Activated T-helper 1 cell treated with anti-CD3 and anti-CD28 coated beads, Interleukin-12 subunit alpha, Interleukin-12 subunit beta, Interleukin-2, Interleukin-4 antibody, amounts not matched to agents 30 ng/mL and 10 ng/mL and 1 ng/mL, durations not matched to agents 14 hours and 24 hours and 36 hours (primary cell): ENCODE data around the gene TMEM94. TPM values are rescaled to one million over a fixed set of nuclear protein-coding genes. Genes with fewer than 3 reads are reported as not detected.

Experiments
- DNase-seq: peaks from one replicate; pipeline ENCODE4 v3.0.0; 2021; ENCODE audit warnings: low spot score
- H3K27ac Mint-ChIP-seq: one replicate; pipeline ENCODE4 v1.8.0; 2021; ENCODE audit warnings: mild to moderate bottlenecking, mixed read lengths
- H3K27me3 Mint-ChIP-seq: one replicate; pipeline ENCODE4 v1.8.0; 2022; ENCODE audit warnings: mild to moderate bottlenecking, moderate library complexity, mixed read lengths; ENCODE audit not compliant: insufficient read depth
- H3K36me3 Mint-ChIP-seq: one replicate; pipeline ENCODE4 v1.8.0; 2021; ENCODE audit warnings: low read depth, mixed read lengths
- H3K4me1 Mint-ChIP-seq: one replicate; pipeline ENCODE4 v1.8.0; 2021; ENCODE audit warnings: low read depth, mixed read lengths
- H3K4me3 Mint-ChIP-seq: one replicate; pipeline ENCODE4 v1.8.0; 2021; ENCODE audit warnings: mild to moderate bottlenecking, moderate library complexity, mixed read lengths
- H3K9me3 Mint-ChIP-seq: one replicate; pipeline ENCODE4 v1.8.0; 2021; ENCODE audit warnings: mixed read lengths
- intact Hi-C: fragments of 100-400 bp; cut with micrococcal nuclease; formaldehyde crosslinking; loops from one replicate; pipeline ENCODE4 v1.15.1; 2024
- total RNA-seq: library from RNA; stranded (reverse); gene quantifications from 2 replicates; pipeline ENCODE4 v1.2.3, GENCODE V29; 2022

TMEM94 gene
- 67.0 and 70.4 TPM in 2 replicates for total RNA-seq

DNA sequence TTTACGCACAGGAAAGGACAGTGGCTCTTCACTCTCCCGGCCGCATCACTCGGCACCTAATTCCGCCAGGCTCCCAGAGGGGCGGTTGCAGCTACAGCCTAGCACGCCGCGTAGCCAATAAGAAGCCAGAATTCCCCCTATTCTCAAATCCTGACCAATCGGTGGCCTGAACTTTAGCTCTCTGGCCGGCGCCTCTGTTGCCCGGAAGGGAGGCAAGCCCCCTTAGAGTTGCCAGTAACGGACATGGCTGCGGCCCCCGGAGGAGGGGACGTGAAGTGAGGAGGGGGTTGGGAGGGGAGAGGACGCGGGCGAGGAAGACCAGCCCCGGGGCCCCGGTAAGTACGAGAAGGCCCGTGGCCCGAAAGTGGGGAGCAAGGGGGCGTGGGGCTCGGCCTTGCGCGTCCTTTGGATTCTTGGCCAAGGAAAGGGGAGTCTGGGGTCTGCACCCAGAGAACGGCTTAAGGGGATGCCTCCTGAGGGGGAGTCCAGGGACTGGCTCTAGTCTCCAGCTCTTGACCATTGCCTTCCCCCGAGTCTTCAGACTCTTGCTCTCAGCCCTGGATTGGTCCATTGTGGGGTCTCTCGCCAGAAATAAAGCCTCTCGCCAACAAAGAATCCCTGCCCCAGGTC is at the start of gene TMEM94:
Gene TMEM94 (plus strand): TSS at position 219 of the 630 bp plus-strand sequence. CDS start 15,271 bp downstream, outside the sequence.
- no peaks in the 10 kb centered on the region for H3K27me3 Mint-ChIP-seq
- peaks cover 35% of the 10 kb centered on the region for H3K4me1 Mint-ChIP-seq
- peak within 1 kb of the TSS; percentile 92 for H3K4me3 Mint-ChIP-seq
- DNase-seq: peak; percentile 89
- no peaks in the 10 kb centered on the region for H3K9me3 Mint-ChIP-seq
- peaks cover 2% of the 10 kb centered on the region for H3K36me3 Mint-ChIP-seq
- H3K27ac Mint-ChIP-seq: peak within 1 kb of the TSS; percentile 84
- intact Hi-C loops: loop anchor here (1.0 to 2.0 kb wide), 7 partner anchors 30 to 168 kb away; partner anchors contain the start of genes CASKIN2, GRB2, LLGL2 and SLC25A19

- Mint-ChIP-seq H3K27me3 (no peaks in the 10 kb centered on the region), H3K36me3 (peaks cover 4% of the 10 kb centered on the region), H3K4me1 (peaks cover 50% of the 10 kb centered on the region), H3K9me3 (no peaks in the 10 kb centered on the region), H3K27ac (no peak overlapping the region), H3K4me3 (no peak overlapping the region)
- intact Hi-C loops: loop anchor here (10.0 kb wide), 2 partner anchors 223 to 423 kb away; partner anchors contain the start of genes CDR2L and SUMO2
- DNase-seq: no peak
Measured at GRCh38 chr17:75407655-75408352, 48.6 kb upstream of the TMEM94 start.

GRCh38 chr17:75410141-75410540 is 46.3 kb upstream of the TMEM94 start:
- Mint-ChIP-seq H3K27ac (no peak overlapping the region), H3K4me3 (no peak overlapping the region), H3K4me1 (peaks cover 42% of the 10 kb centered on the region), H3K9me3 (no peaks in the 10 kb centered on the region), H3K27me3 (peaks cover 8% of the 10 kb centered on the region), H3K36me3 (no peaks in the 10 kb centered on the region)
- no peak for DNase-seq
- intact Hi-C loops: no loop called here

GRCh38 chr17:75411328-75412067 is 44.9 kb upstream of the TMEM94 start:
- Mint-ChIP-seq H3K27ac (peak overlapping the region; percentile 6), H3K4me3 (no peak overlapping the region), H3K4me1 (peaks cover 33% of the 10 kb centered on the region), H3K9me3 (no peaks in the 10 kb centered on the region), H3K36me3 (no peaks in the 10 kb centered on the region), H3K27me3 (peaks cover 10% of the 10 kb centered on the region)
- DNase-seq: no peak
- intact Hi-C loops: loop anchor here (1.0 to 2.0 kb wide), 6 partner anchors 88 to 450 kb away; partner anchors contain the start of genes MIF4GD and SLC25A19

GRCh38 chr17:75412455-75413317 is 43.7 kb upstream of the TMEM94 start:
- Mint-ChIP-seq H3K4me1 (peaks cover 29% of the 10 kb centered on the region), H3K36me3 (no peaks in the 10 kb centered on the region), H3K4me3 (no peak overlapping the region), H3K27me3 (peaks cover 10% of the 10 kb centered on the region), H3K9me3 (no peaks in the 10 kb centered on the region), H3K27ac (no peak overlapping the region)
- DNase-seq: peak; percentile 69
- intact Hi-C loops: loop anchor here (1.0 to 2.0 kb wide), 6 partner anchors 89 to 451 kb away; partner anchors contain the start of genes MIF4GD and SLC25A19

DNA sequence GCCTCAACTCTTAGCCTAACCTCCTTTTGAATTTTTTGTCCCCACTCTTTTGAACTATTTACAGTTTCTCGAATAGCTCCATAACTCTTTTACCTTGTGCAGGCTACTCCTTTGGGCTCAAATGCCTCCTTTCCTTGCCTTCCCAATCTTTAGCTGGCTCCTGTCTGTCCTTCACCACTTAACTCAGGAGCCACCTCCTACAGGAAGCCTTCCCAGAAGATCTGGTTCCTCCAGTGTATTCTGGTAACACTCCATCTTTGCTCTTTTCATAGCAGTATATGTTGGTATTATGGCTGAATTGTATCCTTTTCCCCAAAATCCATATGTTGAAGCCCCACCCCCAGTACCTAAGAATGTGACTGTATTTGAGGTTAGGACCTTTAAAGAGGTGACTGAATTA is 41.9 kb upstream of the TMEM94 start:
- H3K27me3 Mint-ChIP-seq: peaks cover 18% of the 10 kb centered on the region
- intact Hi-C loops: no loop called here
- H3K4me1 Mint-ChIP-seq: peaks cover 29% of the 10 kb centered on the region
- H3K4me3 Mint-ChIP-seq: no peak overlapping the region
- no peak overlapping the region for H3K27ac Mint-ChIP-seq
- no peaks in the 10 kb centered on the region for H3K36me3 Mint-ChIP-seq
- H3K9me3 Mint-ChIP-seq: no peaks in the 10 kb centered on the region
- no peak for DNase-seq

DNA sequence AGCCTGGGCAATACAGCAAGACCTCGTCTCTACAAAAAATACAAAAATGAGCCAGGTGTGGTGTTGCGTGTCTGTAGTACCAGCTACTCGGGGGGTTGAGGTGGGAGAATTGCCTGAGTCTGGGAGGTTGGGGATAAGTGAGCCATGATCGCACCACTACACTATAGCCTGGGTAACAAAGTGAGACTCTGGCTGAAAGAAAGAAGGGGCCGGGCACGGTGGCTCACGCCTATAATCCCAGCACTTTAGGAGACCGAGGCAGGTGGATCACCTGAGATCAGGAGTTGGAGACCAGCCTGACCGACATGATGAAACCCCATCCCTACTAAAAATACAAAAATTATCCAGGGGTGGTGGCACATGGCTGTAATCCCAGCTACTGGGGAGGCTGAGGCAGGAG is 40.4 kb upstream of the TMEM94 start:
- Mint-ChIP-seq H3K27me3 (peaks cover 21% of the 10 kb centered on the region), H3K4me1 (peaks cover 24% of the 10 kb centered on the region), H3K9me3 (no peaks in the 10 kb centered on the region), H3K27ac (no peak overlapping the region), H3K4me3 (no peak overlapping the region), H3K36me3 (no peaks in the 10 kb centered on the region)
- no peak for DNase-seq
- intact Hi-C loops: no loop called here

DNA sequence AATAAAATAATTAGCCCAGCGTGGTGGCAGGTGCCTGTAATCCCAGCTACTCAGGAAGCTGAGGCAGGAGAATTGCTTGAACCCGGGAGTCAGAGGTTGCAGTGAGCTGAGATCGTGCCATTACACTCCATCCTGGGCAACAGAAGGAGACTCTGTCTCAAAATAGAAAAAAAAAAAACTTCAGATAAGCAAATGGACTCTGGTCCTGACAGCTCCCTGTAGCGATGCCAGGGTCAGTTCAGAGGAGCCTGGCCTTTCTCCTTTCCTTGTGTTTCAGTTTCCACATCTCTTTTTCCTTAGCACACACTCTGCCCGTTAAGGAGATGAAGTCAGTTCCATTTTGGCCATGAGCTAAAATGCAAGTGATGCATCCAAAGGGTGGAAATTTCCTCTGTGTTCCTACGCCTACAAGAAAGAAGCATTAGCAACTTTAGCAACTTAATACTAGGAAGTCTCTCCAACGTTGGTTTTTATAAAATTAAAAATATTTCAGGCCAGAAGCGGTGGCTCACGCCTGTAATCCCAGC is 39.3 kb upstream of the TMEM94 start:
- H3K9me3 Mint-ChIP-seq: no peaks in the 10 kb centered on the region
- no peak overlapping the region for H3K27ac Mint-ChIP-seq
- peaks cover 21% of the 10 kb centered on the region for H3K27me3 Mint-ChIP-seq
- no peaks in the 10 kb centered on the region for H3K36me3 Mint-ChIP-seq
- DNase-seq: no peak
- peaks cover 13% of the 10 kb centered on the region for H3K4me1 Mint-ChIP-seq
- no peak overlapping the region for H3K4me3 Mint-ChIP-seq
- intact Hi-C loops: no loop called here

- Mint-ChIP-seq H3K36me3 (no peaks in the 10 kb centered on the region), H3K27ac (no peak overlapping the region), H3K9me3 (no peaks in the 10 kb centered on the region), H3K4me3 (no peak overlapping the region), H3K4me1 (no peaks in the 10 kb centered on the region), H3K27me3 (peaks cover 21% of the 10 kb centered on the region)
- DNase-seq: no peak
- intact Hi-C loops: no loop called here
Measured at GRCh38 chr17:75418531-75418930, 37.9 kb upstream of the TMEM94 start.

- H3K9me3 Mint-ChIP-seq: no peaks in the 10 kb centered on the region
- intact Hi-C loops: no loop called here
- H3K36me3 Mint-ChIP-seq: no peaks in the 10 kb centered on the region
- H3K4me3 Mint-ChIP-seq: no peak overlapping the region
- DNase-seq: no peak
- H3K27me3 Mint-ChIP-seq: peaks cover 22% of the 10 kb centered on the region
- H3K4me1 Mint-ChIP-seq: peaks cover 9% of the 10 kb centered on the region
- no peak overlapping the region for H3K27ac Mint-ChIP-seq
Measured at GRCh38 chr17:75428543-75429469, 27.6 kb upstream of the TMEM94 start.

DNA sequence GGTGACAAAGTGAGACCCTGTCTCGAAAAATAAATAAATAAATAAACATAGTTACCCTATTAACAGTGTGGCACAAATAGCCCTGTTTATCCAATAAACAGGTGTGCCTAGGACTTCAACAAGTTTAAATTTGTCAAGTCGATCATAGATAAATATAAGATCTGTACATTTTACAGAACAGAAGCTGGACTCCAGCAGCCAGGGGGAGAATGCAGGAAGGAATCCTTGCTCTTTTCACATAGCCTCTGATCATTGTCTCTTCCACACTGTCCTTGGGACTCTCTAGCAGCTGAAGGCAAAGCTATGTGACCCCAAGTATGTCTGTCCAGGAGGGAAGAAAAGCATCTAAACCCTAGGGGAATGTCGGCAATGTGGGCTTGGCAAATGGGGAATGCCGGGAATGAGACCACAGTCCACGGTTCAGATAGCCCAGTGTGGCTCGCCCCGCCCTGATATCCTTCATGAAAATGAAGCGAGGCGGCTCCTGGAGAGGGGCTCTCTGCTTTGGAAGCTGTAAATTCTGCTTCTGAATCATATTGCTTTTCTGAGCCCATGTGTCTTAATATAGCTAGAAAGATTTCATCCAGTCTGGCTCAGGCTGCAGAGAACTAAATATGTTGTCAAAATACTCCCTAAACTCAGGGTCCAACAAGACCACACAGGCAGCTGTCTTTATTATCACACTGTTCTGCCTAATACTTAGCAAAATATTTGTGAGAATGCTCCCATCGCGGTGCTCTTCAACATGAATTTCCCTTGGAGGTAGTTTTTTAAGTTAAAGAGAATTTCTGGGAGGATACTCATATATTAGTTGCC is 26.1 kb upstream of the TMEM94 start:
- Mint-ChIP-seq H3K4me3 (no peak overlapping the region), H3K27ac (no peak overlapping the region), H3K9me3 (no peaks in the 10 kb centered on the region), H3K27me3 (peaks cover 20% of the 10 kb centered on the region), H3K36me3 (no peaks in the 10 kb centered on the region), H3K4me1 (peaks cover 9% of the 10 kb centered on the region)
- intact Hi-C loops: no loop called here
- DNase-seq: no peak
